Astrocyte (in vitro differentiated cells and primary cell): ENCODE data around the gene VEGFB.

ENCODE experiments used
- EZH2 ChIP-seq: IDR thresholded peaks from 2 replicates; pipeline ENCODE4 v1.6.1; 2012; ENCODE audit warnings: mild to moderate bottlenecking, low read length, inconsistent platforms; ENCODE audit not compliant: insufficient read depth
- TF ChIP-seq, protein P1 (sequence below): IDR thresholded peaks from 2 replicates; pipeline ENCODE4 v1.5.1; 2011; ENCODE audit warnings: low read depth, mild to moderate bottlenecking, inconsistent platforms, low read length, moderate library complexity; ENCODE audit not compliant: insufficient read depth

DNA sequence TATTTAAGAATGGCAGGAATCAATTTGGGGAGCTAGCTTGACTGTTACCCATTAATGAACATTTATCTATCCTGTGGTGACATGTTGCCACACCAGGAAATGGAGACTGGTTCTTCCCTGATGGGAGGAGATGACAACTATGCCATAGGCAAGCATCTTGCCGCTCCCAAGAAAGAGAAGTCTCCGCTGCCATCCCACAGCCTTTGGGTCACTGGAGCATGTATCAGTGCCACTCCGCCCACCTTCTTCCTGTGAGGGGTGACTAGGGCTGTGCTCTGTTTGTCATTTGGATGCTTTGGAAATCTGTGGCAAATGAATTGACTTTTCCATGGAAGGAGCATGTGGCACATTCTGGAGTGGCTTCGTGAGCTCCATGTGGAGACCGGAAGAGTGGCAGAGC lies 42.0 kb upstream of the VEGFB start:
- TF ChIP-seq, protein P1, sequence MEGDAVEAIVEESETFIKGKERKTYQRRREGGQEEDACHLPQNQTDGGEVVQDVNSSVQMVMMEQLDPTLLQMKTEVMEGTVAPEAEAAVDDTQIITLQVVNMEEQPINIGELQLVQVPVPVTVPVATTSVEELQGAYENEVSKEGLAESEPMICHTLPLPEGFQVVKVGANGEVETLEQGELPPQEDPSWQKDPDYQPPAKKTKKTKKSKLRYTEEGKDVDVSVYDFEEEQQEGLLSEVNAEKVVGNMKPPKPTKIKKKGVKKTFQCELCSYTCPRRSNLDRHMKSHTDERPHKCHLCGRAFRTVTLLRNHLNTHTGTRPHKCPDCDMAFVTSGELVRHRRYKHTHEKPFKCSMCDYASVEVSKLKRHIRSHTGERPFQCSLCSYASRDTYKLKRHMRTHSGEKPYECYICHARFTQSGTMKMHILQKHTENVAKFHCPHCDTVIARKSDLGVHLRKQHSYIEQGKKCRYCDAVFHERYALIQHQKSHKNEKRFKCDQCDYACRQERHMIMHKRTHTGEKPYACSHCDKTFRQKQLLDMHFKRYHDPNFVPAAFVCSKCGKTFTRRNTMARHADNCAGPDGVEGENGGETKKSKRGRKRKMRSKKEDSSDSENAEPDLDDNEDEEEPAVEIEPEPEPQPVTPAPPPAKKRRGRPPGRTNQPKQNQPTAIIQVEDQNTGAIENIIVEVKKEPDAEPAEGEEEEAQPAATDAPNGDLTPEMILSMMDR = no peak
- no peak for TF ChIP-seq EZH2
